Measurements from ENCODE around the gene PARD3. TPM values are rescaled to one million over a fixed set of nuclear protein-coding genes. Genes with fewer than 3 reads are reported as not detected.

Gene PARD3
- total RNA-seq, 1 experiment from 2014 or later: 57.4 TPM

GRCh38 chr10:34762603-34763299, 52.3 kb downstream of the PARD3 start:
- peaks cover 28% of the 10 kb centered on the region for H3F3A ChIP-seq (ENCODE audit: insufficient read depth, low read depth)
- H4K20me1 ChIP-seq (ENCODE audit: insufficient read depth): no peaks in the 10 kb centered on the region
- H3K9me3 ChIP-seq (ENCODE audit: insufficient read depth, low read depth): 0 out of 2 replicates have a peak, but pooled peaks cover 4% of the 10 kb centered on the region
- no peaks in the 10 kb centered on the region for H3K27me3 ChIP-seq (ENCODE audit: insufficient read depth, low read depth)
- ChIA-PET CTCF (no interaction called here), POLR2A (ENCODE audit: unreplicated experiment) (interaction anchor here (0.5 kb wide), 1 partner anchor 41 kb away, joined by 3 read pairs; no protein-coding TSS in a partner anchor)
- H3K9me2 ChIP-seq (ENCODE audit: insufficient read depth): no peaks in the 10 kb centered on the region
- intact Hi-C loops (cut with micrococcal nuclease; ENCODE audit: unreplicated experiment): no loop called here
- no TSS peak for BruUV-seq (replicated peaks)
- H3K4me2 ChIP-seq: no peak overlapping the region
- no peak overlapping the region for H2AFZ ChIP-seq
- peaks cover 13% of the 10 kb centered on the region for H3K4me1 ChIP-seq (replicated peaks; ENCODE audit: insufficient read depth)
- H3K4me3 ChIP-seq: no peak overlapping the region
- peaks cover 78% of the 10 kb centered on the region for H3K79me2 ChIP-seq (ENCODE audit: low read depth)
- no peaks in the 10 kb centered on the region for H3K36me3 ChIP-seq (ENCODE audit: low read depth)
- no peak for DNase-seq
- TF ChIP-seq EZH2 (IDR thresholded peaks at IDR 0.05; ENCODE audit: low read depth): no peak
- TF ChIP-seq, protein P1, sequence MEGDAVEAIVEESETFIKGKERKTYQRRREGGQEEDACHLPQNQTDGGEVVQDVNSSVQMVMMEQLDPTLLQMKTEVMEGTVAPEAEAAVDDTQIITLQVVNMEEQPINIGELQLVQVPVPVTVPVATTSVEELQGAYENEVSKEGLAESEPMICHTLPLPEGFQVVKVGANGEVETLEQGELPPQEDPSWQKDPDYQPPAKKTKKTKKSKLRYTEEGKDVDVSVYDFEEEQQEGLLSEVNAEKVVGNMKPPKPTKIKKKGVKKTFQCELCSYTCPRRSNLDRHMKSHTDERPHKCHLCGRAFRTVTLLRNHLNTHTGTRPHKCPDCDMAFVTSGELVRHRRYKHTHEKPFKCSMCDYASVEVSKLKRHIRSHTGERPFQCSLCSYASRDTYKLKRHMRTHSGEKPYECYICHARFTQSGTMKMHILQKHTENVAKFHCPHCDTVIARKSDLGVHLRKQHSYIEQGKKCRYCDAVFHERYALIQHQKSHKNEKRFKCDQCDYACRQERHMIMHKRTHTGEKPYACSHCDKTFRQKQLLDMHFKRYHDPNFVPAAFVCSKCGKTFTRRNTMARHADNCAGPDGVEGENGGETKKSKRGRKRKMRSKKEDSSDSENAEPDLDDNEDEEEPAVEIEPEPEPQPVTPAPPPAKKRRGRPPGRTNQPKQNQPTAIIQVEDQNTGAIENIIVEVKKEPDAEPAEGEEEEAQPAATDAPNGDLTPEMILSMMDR (conservative IDR thresholded peaks at IDR 0.05): no peak
- H3K27ac ChIP-seq: no peak overlapping the region

DNA sequence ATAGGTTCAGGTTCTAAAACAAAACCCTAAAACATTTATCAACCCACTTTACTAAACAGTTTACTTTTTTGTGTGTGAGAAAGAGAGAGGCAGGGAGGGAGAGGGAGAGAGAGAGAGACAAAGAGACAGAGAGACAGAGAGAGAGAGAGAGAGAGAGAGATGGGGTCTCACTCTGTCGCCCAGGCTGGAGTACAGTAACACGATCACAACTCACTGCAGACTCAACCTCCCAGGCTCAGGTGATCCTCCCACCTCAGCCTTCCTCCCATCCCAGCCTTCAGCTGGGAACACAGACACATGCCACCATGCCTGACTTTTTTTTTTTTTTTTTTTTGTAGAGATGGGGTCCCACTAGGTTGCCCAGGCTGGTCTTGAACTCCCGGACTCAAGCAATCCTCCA, 52.9 kb downstream of the PARD3 start:
- H3K79me2 ChIP-seq (ENCODE audit: low read depth): peaks cover 80% of the 10 kb centered on the region
- CTCF ChIA-PET: no interaction called here

DNA sequence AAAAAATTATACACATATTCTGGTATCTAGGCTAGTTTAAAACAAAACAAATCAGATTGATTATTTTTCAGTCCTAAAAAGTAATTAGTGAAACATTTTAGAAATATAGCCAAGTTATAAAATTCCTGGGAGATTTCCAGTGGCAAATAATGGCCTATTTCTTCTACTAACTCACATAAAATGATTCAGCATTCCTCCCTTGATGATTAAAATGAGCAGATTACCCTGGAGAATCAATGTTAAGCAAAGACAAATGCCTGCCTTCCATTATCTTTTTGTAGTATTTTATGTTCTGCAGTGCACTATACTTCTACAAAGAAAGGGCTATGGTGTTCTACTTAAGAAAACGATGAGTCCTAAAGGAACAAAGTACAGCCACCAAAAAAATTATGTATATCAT, 53.6 kb downstream of the PARD3 start:
- POLR2A ChIA-PET (ENCODE audit: unreplicated experiment): no interaction called here
- no peaks in the 10 kb centered on the region for H3K27me3 ChIP-seq (ENCODE audit: insufficient read depth, low read depth)
- H3K4me2 ChIP-seq: no peak overlapping the region
- H3K9me3 ChIP-seq (ENCODE audit: insufficient read depth, low read depth): 0 out of 2 replicates have a peak, but pooled peaks cover 4% of the 10 kb centered on the region
- no peaks in the 10 kb centered on the region for H3K9me2 ChIP-seq (ENCODE audit: insufficient read depth)
- H3F3A ChIP-seq (ENCODE audit: insufficient read depth, low read depth): peaks cover 34% of the 10 kb centered on the region
- H4K20me1 ChIP-seq (ENCODE audit: insufficient read depth): no peaks in the 10 kb centered on the region
- no peaks in the 10 kb centered on the region for H3K36me3 ChIP-seq (ENCODE audit: low read depth)
- no peak for TF ChIP-seq EZH2 (IDR thresholded peaks at IDR 0.05; ENCODE audit: low read depth)
- TF ChIP-seq, protein P1 (conservative IDR thresholded peaks at IDR 0.05): no peak
- no peak for DNase-seq
- H3K4me1 ChIP-seq (replicated peaks; ENCODE audit: insufficient read depth): peaks cover 20% of the 10 kb centered on the region
- no peak overlapping the region for H3K27ac ChIP-seq
- H3K79me2 ChIP-seq (ENCODE audit: low read depth): peaks cover 81% of the 10 kb centered on the region
- intact Hi-C loops (cut with micrococcal nuclease; ENCODE audit: unreplicated experiment): no loop called here
- H3K4me3 ChIP-seq: no peak overlapping the region
- CTCF ChIA-PET: no interaction called here
- H2AFZ ChIP-seq: no peak overlapping the region
- BruUV-seq (replicated peaks): no TSS peak

More for the DNA sequence above, 52.9 kb downstream of the PARD3 start:
- Histone ChIP-seq H3K4me1 (replicated peaks; ENCODE audit: insufficient read depth) (peaks cover 19% of the 10 kb centered on the region), H3K27me3 (ENCODE audit: insufficient read depth, low read depth) (no peaks in the 10 kb centered on the region), H3K27ac (no peak overlapping the region), H3K36me3 (ENCODE audit: low read depth) (no peaks in the 10 kb centered on the region), H2AFZ (no peak overlapping the region), H3K9me3 (ENCODE audit: insufficient read depth, low read depth) (0 out of 2 replicates have a peak, but pooled peaks cover 4% of the 10 kb centered on the region), H4K20me1 (ENCODE audit: insufficient read depth) (no peaks in the 10 kb centered on the region), H3K4me3 (no peak overlapping the region), H3K9me2 (ENCODE audit: insufficient read depth) (no peaks in the 10 kb centered on the region), H3F3A (ENCODE audit: insufficient read depth, low read depth) (peaks cover 34% of the 10 kb centered on the region), H3K4me2 (no peak overlapping the region)
- TF ChIP-seq, protein P1 (conservative IDR thresholded peaks at IDR 0.05): no peak
- TF ChIP-seq EZH2 (IDR thresholded peaks at IDR 0.05; ENCODE audit: low read depth): no peak
- no peak for DNase-seq
- no TSS peak for BruUV-seq (replicated peaks)
- intact Hi-C loops (cut with micrococcal nuclease; ENCODE audit: unreplicated experiment): no loop called here
- POLR2A ChIA-PET (ENCODE audit: unreplicated experiment): interaction anchor here (0.5 kb wide), 1 partner anchor 41 kb away, joined by 3 read pairs; no protein-coding TSS in a partner anchor
